ENCODE data around the gene ZNF664.

DNA sequence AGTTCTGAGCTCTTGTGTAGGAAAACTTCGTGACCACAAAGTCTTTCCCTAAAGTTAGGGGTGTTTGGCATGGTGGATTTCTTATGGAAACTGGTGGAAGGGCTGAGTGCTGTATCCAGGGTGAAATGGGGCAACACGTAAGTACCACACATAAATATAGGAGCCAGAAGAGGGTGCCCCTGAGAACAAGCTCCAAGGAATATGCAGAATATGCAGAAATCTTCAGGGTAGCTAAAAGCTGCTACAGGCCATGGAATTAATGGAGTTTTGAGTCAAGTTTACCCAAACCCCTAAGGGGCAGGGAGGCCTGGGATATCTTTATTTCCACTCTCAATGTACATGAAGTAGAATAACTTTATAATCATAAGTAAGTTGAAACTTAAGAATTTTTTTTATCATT, 44.0 kb downstream of the ZNF664 start:
- no peak for TF ChIP-seq RBFOX2 (IDR thresholded peaks at IDR 0.05; ENCODE audit: low read depth, low read length)
- TF ChIP-seq, protein P1, sequence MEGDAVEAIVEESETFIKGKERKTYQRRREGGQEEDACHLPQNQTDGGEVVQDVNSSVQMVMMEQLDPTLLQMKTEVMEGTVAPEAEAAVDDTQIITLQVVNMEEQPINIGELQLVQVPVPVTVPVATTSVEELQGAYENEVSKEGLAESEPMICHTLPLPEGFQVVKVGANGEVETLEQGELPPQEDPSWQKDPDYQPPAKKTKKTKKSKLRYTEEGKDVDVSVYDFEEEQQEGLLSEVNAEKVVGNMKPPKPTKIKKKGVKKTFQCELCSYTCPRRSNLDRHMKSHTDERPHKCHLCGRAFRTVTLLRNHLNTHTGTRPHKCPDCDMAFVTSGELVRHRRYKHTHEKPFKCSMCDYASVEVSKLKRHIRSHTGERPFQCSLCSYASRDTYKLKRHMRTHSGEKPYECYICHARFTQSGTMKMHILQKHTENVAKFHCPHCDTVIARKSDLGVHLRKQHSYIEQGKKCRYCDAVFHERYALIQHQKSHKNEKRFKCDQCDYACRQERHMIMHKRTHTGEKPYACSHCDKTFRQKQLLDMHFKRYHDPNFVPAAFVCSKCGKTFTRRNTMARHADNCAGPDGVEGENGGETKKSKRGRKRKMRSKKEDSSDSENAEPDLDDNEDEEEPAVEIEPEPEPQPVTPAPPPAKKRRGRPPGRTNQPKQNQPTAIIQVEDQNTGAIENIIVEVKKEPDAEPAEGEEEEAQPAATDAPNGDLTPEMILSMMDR (CRISPR knock-in tag; IDR thresholded peaks at IDR 0.05): no peak
